ENCODE results near the gene CDH24.

- no peak for TF ChIP-seq POLR2A (IDR thresholded peaks at IDR 0.05)
- TF ChIP-seq, protein P1, sequence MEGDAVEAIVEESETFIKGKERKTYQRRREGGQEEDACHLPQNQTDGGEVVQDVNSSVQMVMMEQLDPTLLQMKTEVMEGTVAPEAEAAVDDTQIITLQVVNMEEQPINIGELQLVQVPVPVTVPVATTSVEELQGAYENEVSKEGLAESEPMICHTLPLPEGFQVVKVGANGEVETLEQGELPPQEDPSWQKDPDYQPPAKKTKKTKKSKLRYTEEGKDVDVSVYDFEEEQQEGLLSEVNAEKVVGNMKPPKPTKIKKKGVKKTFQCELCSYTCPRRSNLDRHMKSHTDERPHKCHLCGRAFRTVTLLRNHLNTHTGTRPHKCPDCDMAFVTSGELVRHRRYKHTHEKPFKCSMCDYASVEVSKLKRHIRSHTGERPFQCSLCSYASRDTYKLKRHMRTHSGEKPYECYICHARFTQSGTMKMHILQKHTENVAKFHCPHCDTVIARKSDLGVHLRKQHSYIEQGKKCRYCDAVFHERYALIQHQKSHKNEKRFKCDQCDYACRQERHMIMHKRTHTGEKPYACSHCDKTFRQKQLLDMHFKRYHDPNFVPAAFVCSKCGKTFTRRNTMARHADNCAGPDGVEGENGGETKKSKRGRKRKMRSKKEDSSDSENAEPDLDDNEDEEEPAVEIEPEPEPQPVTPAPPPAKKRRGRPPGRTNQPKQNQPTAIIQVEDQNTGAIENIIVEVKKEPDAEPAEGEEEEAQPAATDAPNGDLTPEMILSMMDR (IDR thresholded peaks at IDR 0.05) = no peak
- TF ChIP-seq POLR2AphosphoS5 (IDR thresholded peaks at IDR 0.05) = no peak
These were observed 2.2 kb downstream of the CDH24 start for GRCh38 chr14:23055147-23055550.
